K562 treated with DMSO at 1 percent for 12 hours (cell line): ENCODE measurements around the gene GPX5. TPM values are rescaled to one million over a fixed set of nuclear protein-coding genes. Genes with fewer than 3 reads are reported as not detected.

Experiments used
- total RNA-seq: library from RNA; unstranded; fragments of 300-600 nt; gene quantifications from 2 replicates; pipeline ENCODE4 v1.2.3, GENCODE V29; 2022; ENCODE audit not compliant: insufficient read depth

GPX5 gene, protein sequence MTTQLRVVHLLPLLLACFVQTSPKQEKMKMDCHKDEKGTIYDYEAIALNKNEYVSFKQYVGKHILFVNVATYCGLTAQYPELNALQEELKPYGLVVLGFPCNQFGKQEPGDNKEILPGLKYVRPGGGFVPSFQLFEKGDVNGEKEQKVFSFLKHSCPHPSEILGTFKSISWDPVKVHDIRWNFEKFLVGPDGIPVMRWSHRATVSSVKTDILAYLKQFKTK
- 1.2 and 5.1 TPM in 2 replicates for total RNA-seq

DNA sequence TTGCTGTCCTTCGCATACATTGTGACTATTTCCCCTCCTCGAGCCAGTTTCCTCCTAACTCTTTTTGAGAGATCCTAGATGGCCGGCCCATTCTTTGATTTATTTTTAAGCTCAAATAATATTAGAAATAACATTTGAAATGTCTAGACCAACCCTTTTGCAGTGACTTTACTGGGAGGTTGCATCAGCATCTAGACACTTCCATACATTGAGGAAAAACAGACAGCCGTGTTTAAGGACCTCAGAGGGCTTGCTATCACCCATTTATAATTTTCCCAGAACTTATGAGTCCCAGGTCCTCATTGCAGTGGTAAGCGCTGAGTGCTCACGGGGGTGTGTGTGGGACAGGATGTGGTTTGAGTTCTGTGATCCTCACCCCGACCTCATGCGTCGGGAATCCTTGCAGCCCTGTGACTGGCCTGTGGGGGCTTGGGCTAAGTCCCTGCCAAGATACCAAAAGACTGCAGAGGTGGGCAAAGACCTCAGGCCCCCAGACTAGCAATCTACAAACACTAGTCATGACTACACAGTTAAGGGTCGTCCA, at the start of gene GPX5:
TSS of gene GPX5 (plus strand) at position 386 of the 544 bp plus-strand sequence. CDS start at position 519, 133 bp downstream.

GRCh38 chr6:28515676-28516075, 10.0 kb upstream of the GPX5 start, which contains the start of gene GPX6:
TSS of gene GPX6 (minus strand) at chr6:28515793. CDS start at chr6:28515743, 50 bp downstream.

Other genes with a start within 250 kb of the GPX5 start
- gene PGBD1, start 244.3 kb upstream of the GPX5 start, total RNA-seq: 7.6 and 14.5 TPM in 2 replicates
- gene ZSCAN31, start 189.7 kb upstream of the GPX5 start, total RNA-seq: 2.8 and 10.9 TPM in 2 replicates
- gene ZKSCAN3, start 175.9 kb upstream of the GPX5 start, total RNA-seq: 3.3 and 8.7 TPM in 2 replicates
- gene ZSCAN12, start 126.1 kb upstream of the GPX5 start, total RNA-seq: 2.5 and 7.8 TPM in 2 replicates
- gene ZSCAN23, start 82.4 kb upstream of the GPX5 start, total RNA-seq: not detected in 2 replicates
- gene GPX6, start 10.1 kb upstream of the GPX5 start, total RNA-seq: not detected in 2 replicates